A549 (cell line): ENCODE data around the gene FAS.

Experiments used
- EP300 ChIP-seq, 2 experiments: fragments of >200 bp; sonication (Bioruptor Twin); formaldehyde crosslinking; IDR thresholded peaks; 2 replicates in 1 of 2; 3 replicates in 1 of 2; pipeline ENCODE4 v1.6.1; 2016 to 2017
- GATA3 ChIP-seq: IDR thresholded peaks from 2 replicates; pipeline ENCODE4 v1.6.1; 2012; ENCODE audit warnings: borderline replicate concordance
- HDAC2 ChIP-seq: fragments of 200-600 bp; sonication (generic); IDR thresholded peaks from 2 replicates; pipeline ENCODE4 v1.6.1; 2016
- JUN ChIP-seq, 2 experiments: fragments of >200 bp; sonication (Bioruptor Twin); formaldehyde crosslinking; IDR thresholded peaks; 2 replicates in 1 of 2; 3 replicates in 1 of 2; pipeline ENCODE4 v1.6.1; 2016 to 2017
- KDM1A ChIP-seq: fragments of 200-600 bp; sonication (generic); IDR thresholded peaks from 2 replicates; pipeline ENCODE4 v1.6.1; 2016; ENCODE audit warnings: low read depth, mild to moderate bottlenecking
- MAFK ChIP-seq: fragments of 450-650 bp; IDR thresholded peaks from 2 replicates; pipeline ENCODE4 v1.6.1; 2014; ENCODE audit not compliant: partially characterized antibody
- MAZ ChIP-seq: fragments of 150-350 bp; IDR thresholded peaks from 2 replicates; pipeline ENCODE4 v1.6.1; 2014; ENCODE audit warnings: antibody characterized with exemption, low read depth, low read length, borderline replicate concordance
- MYC ChIP-seq: IDR thresholded peaks from 2 replicates; pipeline ENCODE4 v1.6.1; 2012; ENCODE audit warnings: mild to moderate bottlenecking, inconsistent platforms, low read length, improper control_type of control experiment, borderline replicate concordance
- POLR2A ChIP-seq: IDR thresholded peaks from 2 replicates; pipeline ENCODE4 v1.6.1; 2012; ENCODE audit warnings: mild to moderate bottlenecking, low read length
- RAD21 ChIP-seq, 2 experiments: fragments of >200 bp in 1 of 2; sonication (Bioruptor Twin) in 1 of 2; formaldehyde crosslinking in 1 of 2; IDR thresholded peaks in 1 of 2; conservative IDR thresholded peaks in 1 of 2; 2 replicates in 1 of 2; 3 replicates in 1 of 2; pipeline ENCODE4 v1.6.1; 2012 to 2018; ENCODE audit warnings: inconsistent platforms in 1 of 2
- RFX5 ChIP-seq: fragments of 450-650 bp; IDR thresholded peaks from 2 replicates; pipeline ENCODE4 v1.7.1; 2014; ENCODE audit warnings: antibody characterized with exemption, mild to moderate bottlenecking, moderate library complexity
- TF ChIP-seq, protein P1 (sequence below): fragments of >200 bp; sonication (Bioruptor Twin); formaldehyde crosslinking; IDR thresholded peaks from 3 replicates; pipeline ENCODE4 v1.5.1; 2016
- TF ChIP-seq, protein P2 (sequence below): IDR thresholded peaks from 2 replicates; pipeline ENCODE4 v1.6.1; 2012; ENCODE audit warnings: low read depth, borderline replicate concordance
- TF ChIP-seq, protein P3 (sequence below): IDR thresholded peaks from 2 replicates; pipeline ENCODE4 v1.6.1; 2012

DNA sequence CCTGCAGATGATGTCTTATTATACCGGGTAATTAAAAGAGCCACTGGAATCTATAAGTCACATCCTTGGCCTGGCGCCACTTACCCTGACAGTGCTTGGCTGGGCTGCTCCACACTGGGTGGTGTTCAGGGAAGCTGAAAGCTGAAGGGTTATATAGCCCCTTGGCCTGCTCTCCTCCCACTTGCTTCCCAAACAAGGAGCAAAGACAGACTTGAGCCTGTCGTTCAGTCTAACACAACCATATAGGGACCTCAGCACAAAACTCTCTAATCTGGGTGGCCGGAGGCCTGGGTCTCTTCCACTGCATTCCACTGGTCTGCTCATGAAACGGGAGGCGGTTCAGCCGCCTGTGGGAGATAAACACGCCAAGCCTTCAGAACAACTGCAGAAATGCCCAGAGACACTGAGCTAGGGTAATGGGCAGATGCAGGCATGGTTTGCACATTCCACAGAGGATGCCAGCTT lies 37.9 kb upstream of the FAS start, which contains the start of gene ACTA2:
- TF ChIP-seq, protein P1, sequence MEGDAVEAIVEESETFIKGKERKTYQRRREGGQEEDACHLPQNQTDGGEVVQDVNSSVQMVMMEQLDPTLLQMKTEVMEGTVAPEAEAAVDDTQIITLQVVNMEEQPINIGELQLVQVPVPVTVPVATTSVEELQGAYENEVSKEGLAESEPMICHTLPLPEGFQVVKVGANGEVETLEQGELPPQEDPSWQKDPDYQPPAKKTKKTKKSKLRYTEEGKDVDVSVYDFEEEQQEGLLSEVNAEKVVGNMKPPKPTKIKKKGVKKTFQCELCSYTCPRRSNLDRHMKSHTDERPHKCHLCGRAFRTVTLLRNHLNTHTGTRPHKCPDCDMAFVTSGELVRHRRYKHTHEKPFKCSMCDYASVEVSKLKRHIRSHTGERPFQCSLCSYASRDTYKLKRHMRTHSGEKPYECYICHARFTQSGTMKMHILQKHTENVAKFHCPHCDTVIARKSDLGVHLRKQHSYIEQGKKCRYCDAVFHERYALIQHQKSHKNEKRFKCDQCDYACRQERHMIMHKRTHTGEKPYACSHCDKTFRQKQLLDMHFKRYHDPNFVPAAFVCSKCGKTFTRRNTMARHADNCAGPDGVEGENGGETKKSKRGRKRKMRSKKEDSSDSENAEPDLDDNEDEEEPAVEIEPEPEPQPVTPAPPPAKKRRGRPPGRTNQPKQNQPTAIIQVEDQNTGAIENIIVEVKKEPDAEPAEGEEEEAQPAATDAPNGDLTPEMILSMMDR, result no peak
- TF ChIP-seq MAFK, result no peak
- no peak for TF ChIP-seq POLR2A
- TF ChIP-seq JUN (IDR thresholded peaks at IDR 0.05), result no peak
- TF ChIP-seq, protein P2, sequence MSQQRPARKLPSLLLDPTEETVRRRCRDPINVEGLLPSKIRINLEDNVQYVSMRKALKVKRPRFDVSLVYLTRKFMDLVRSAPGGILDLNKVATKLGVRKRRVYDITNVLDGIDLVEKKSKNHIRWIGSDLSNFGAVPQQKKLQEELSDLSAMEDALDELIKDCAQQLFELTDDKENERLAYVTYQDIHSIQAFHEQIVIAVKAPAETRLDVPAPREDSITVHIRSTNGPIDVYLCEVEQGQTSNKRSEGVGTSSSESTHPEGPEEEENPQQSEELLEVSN, result no peak
- TF ChIP-seq MYC, result no peak
- TF ChIP-seq GATA3, result no peak
- TF ChIP-seq, protein P3, sequence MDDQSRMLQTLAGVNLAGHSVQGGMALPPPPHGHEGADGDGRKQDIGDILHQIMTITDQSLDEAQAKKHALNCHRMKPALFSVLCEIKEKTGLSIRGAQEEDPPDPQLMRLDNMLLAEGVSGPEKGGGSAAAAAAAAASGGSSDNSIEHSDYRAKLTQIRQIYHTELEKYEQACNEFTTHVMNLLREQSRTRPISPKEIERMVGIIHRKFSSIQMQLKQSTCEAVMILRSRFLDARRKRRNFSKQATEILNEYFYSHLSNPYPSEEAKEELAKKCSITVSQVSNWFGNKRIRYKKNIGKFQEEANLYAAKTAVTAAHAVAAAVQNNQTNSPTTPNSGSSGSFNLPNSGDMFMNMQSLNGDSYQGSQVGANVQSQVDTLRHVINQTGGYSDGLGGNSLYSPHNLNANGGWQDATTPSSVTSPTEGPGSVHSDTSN, result no peak
- no peak for TF ChIP-seq MAZ
- TF ChIP-seq RAD21 (conservative IDR thresholded peaks at IDR 0.05 in 1 of 2, IDR thresholded peaks at IDR 0.05 in 1 of 2), result no peak
- TF ChIP-seq RFX5, result no peak
- no peak for TF ChIP-seq HDAC2
- TF ChIP-seq KDM1A, result no peak
- TF ChIP-seq EP300 (IDR thresholded peaks at IDR 0.05), result no peak
